GM23248 (cell line): ENCODE measurements around the gene SRRM4.

Experiments used
- EZH2 ChIP-seq: fragments of 200-600 bp; sonication (generic); IDR thresholded peaks from 2 replicates; pipeline ENCODE4 v1.6.1; 2018; ENCODE audit warnings: antibody characterized with exemption, mild to moderate bottlenecking; ENCODE audit not compliant: insufficient read depth, poor library complexity, severe bottlenecking
- EZH2phosphoT487 ChIP-seq: fragments of 200-600 bp; sonication (generic); IDR thresholded peaks from 2 replicates; pipeline ENCODE4 v1.6.1; 2018; ENCODE audit warnings: antibody characterized with exemption, moderate library complexity, mild to moderate bottlenecking, low read depth; ENCODE audit not compliant: insufficient read depth

DNA sequence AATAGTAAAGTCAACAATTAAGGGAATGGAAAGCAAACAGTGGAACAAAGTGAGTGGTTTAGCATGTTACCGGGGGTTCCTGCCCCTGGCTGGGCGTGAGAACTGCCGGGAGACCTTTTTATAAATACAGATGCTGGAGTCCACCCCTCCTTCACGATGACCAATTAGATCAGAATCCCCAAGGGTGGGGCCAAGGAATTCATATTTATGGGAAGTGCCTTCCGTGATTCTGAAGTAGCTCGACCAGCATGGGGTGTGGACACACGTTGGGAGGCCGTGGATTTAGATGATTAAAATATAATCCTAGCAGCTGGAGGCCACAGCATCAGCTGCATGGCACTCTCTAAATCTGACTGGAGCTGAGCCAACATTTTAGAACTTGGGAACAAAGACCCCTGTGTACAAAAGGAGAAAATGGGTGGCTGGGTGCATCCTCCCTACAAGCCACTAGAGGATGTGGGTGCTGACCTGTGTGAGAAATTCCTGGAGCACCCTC is 87.9 kb downstream of the SRRM4 start:
- TF ChIP-seq EZH2 (no peak), EZH2phosphoT487 (no peak)
